ENCODE data around the gene IL34.

GRCh38 chr16:70651524-70651923 is 5.2 kb downstream of the IL34 start:
- TF ChIP-seq ZSCAN25 (CRISPR knock-in tag; IDR thresholded peaks at IDR 0.05) (no peak), CTCF (CRISPR knock-in tag; IDR thresholded peaks at IDR 0.05) (no peak), ZNF792 (CRISPR knock-in tag; IDR thresholded peaks at IDR 0.05) (no peak), NR1H2 (CRISPR knock-in tag; IDR thresholded peaks at IDR 0.05; ENCODE audit: borderline replicate concordance, low read depth) (no peak), ZNF207 (IDR thresholded peaks at IDR 0.05; ENCODE audit: borderline replicate concordance) (no peak)
